GM10248 (cell line): Measurements from ENCODE around the gene FBXL14.

ENCODE experiments used
- CTCF ChIA-PET: fragments of 300-600 bp; sonication (Branson Sonifier 250); formaldehyde crosslinking; extraction: SDS; loops from one replicate; lab custom pipeline; 2021; ENCODE audit warnings: antibody characterized with exemption; lab: Yijun Ruan, JAX
- POLR2A ChIA-PET: fragments of 350-650 bp; sonication (Branson Sonifier 250); formaldehyde crosslinking; extraction: SDS; loops from one replicate; lab custom pipeline; 2020; ENCODE audit warnings: antibody characterized with exemption; lab: Yijun Ruan, JAX
- DNase-seq: peaks from one replicate; pipeline ENCODE4 v3.0.0; 2012; ENCODE audit errors: extremely low spot score
- TF ChIP-seq, protein P1 (sequence below): IDR thresholded peaks from 2 replicates; pipeline ENCODE4 v1.5.1; 2012; ENCODE audit warnings: mild to moderate bottlenecking, low read depth; ENCODE audit errors: extremely low read depth, missing control alignments, control extremely low read depth

FBXL14 gene

DNA sequence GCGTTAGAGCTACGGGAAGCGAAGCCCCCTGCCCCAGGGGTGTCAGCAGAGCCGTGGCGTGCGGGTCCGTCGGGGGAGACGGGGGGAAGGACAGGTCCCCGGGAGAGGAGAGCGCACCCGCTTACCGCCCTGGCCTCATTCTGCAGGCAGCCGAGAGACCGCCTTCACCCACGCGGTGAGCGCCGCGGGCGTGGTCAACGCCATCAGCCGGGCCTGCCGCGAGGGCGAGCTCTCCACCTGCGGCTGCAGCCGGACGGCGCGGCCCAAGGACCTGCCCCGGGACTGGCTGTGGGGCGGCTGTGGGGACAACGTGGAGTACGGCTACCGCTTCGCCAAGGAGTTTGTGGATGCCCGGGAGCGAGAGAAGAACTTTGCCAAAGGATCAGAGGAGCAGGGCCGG is 45.2 kb upstream of the FBXL14 start:
- TF ChIP-seq, protein P1, sequence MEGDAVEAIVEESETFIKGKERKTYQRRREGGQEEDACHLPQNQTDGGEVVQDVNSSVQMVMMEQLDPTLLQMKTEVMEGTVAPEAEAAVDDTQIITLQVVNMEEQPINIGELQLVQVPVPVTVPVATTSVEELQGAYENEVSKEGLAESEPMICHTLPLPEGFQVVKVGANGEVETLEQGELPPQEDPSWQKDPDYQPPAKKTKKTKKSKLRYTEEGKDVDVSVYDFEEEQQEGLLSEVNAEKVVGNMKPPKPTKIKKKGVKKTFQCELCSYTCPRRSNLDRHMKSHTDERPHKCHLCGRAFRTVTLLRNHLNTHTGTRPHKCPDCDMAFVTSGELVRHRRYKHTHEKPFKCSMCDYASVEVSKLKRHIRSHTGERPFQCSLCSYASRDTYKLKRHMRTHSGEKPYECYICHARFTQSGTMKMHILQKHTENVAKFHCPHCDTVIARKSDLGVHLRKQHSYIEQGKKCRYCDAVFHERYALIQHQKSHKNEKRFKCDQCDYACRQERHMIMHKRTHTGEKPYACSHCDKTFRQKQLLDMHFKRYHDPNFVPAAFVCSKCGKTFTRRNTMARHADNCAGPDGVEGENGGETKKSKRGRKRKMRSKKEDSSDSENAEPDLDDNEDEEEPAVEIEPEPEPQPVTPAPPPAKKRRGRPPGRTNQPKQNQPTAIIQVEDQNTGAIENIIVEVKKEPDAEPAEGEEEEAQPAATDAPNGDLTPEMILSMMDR: no peak
- POLR2A ChIA-PET: no interaction called here
- DNase-seq: no peak
- CTCF ChIA-PET: interaction anchor here (8.2 to 8.3 kb wide), 2 partner anchors 15 to 152 kb away, joined by 95 to 106 read pairs; no protein-coding TSS in a partner anchor

DNA sequence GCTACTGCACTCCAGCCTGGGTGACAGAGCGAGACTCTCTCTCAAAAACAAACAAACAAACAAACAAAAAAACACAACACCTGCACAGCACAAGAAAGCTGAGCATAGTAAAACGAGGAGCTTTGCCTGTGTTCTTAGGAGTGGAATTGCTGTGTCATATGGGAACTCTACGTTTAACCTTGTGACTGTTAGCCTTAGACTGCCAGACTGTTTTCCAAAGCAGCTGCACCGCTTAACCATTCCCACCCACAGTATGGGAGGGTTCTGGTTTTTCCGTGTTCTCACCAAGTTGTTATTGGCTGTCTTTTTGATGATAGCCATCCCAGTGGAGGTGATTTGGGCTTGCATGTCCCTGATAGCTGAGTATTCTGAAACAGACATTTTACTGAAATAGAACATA is 43.8 kb upstream of the FBXL14 start:
- CTCF ChIA-PET: interaction anchor here (0.6 to 8.3 kb wide), 5 partner anchors 9 to 1484 kb away, joined by 3 to 106 read pairs (median 9); partner anchors contain the start of gene WNT5B
- no peak for DNase-seq
- TF ChIP-seq, protein P1: no peak
- POLR2A ChIA-PET: no interaction called here

DNA sequence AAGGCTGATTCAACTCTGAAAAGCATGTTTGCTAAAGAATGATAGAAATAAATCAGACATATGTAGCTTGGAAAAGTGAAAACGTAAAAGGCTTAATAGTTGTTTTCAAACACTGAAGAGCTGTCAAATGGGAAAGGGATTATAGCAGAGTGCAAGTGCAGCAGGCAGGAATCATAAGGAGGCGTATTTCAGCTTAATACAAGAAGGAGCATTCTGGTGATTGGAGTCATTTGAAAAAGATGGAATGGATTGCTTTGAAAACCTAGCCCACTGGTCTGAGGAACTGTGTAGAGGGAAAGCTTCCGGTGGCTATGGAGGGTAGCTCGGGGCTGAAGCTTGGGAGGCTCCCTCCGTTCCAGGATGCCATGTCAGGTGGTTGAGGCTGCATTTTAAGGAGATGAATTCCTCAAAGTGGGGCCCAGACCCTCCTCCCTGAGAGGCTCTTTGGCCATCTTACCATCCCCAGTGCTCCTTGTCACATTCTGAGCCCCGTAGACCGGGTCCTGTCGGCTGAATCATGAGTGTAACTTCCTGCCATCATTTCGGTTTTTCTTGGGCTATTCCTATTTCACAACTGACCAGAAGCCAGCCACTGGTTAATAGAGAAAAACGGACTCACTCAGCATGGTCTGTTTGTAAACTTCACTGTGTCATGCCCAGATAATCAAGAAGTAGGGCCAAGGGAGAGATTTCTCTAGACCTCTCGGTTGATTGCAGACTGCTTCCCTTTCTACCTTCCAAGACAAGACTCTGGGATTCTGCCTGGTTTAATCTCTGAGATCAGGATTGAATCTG is 41.1 kb upstream of the FBXL14 start:
- no peak for DNase-seq
- CTCF ChIA-PET: interaction anchor here (0.7 to 8.3 kb wide), 28 partner anchors 9 to 517 kb away, joined by 3 to 106 read pairs (median 4); no protein-coding TSS in a partner anchor
- TF ChIP-seq, protein P1: no peak
- POLR2A ChIA-PET: no interaction called here

GRCh38 chr12:1634590-1635191 is 40.3 kb upstream of the FBXL14 start:
- POLR2A ChIA-PET: no interaction called here
- TF ChIP-seq, protein P1: peak; percentile 86
- CTCF ChIA-PET: interaction anchor here (0.6 to 8.3 kb wide), 30 partner anchors 8 to 1018 kb away, joined by 3 to 106 read pairs (median 4); no protein-coding TSS in a partner anchor
- DNase-seq: peak; percentile 70

DNA sequence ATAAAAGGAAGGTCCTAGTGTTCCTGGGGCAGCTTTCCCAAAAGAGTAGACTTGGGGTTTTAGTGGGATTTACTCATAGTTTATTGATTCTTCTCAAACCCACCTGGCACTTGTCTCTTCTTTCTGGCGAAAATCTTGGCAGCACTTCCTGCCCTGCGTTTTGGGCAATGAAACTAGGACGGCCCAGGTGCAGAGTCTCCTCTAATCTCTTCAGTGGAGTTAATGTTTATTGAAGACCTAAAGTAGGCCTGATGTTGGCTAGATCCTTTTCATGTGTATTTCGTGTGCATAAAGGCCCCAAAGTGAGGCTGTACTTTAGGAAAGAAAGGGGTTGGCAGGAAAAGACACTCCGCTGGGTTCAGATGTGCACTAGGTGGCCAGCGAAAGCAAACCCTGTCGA is 39.8 kb upstream of the FBXL14 start:
- ChIA-PET POLR2A (no interaction called here), CTCF (interaction anchor here (0.6 to 8.3 kb wide), 26 partner anchors 8 to 1018 kb away, joined by 3 to 106 read pairs (median 4); no protein-coding TSS in a partner anchor)
- no peak for DNase-seq
- TF ChIP-seq, protein P1: no peak

DNA sequence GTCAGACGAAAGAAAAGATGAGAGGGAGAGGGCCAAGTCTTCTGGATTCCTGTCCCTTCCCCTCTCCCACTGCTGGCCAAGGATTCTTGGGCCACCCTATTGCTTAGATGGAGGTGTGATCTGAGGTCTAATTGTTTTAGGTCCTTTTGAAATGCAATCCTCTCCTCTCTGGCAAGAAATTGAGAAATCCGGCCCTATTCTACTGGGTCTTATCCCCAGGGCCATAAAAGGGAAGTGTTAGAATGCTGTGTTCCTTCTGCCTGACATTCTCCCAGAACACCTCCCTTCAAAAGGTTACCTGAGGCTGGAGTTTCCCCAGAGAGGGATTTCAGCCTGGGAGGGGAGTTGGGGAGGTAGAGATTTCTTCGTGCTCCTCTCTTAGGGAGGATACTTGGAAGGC is 39.1 kb upstream of the FBXL14 start:
- POLR2A ChIA-PET: no interaction called here
- CTCF ChIA-PET: interaction anchor here (1.3 to 8.3 kb wide), 8 partner anchors 11 to 515 kb away, joined by 3 to 106 read pairs (median 20); no protein-coding TSS in a partner anchor
- TF ChIP-seq, protein P1: no peak
- no peak for DNase-seq
